HepG2 (cell line): ENCODE results near the gene HNRNPA1. TPM values are rescaled to one million over a fixed set of nuclear protein-coding genes. Genes with fewer than 3 reads are reported as not detected.

Experiments used
- AKAP8 ChIP-seq: sonication (generic); formaldehyde crosslinking; IDR thresholded peaks from 2 replicates; pipeline ENCODE4 v1.5.1; 2020; ENCODE audit warnings: mild to moderate bottlenecking, missing genetic modification reagents
- CBX2 ChIP-seq, 2 experiments: fragments of 200-600 bp in 1 of 2; sonication (generic); formaldehyde crosslinking in 1 of 2; IDR thresholded peaks; 2 replicates each; pipeline versions ENCODE4 v1.7.0 to v1.8.1; 2018 to 2022; ENCODE audit warnings: low read depth in 2 of 2, low read length in 1 of 2, mild to moderate bottlenecking in 1 of 2, missing genetic modification reagents in 1 of 2
- ELF3 ChIP-seq: IDR thresholded peaks from 2 replicates; pipeline ENCODE4 v1.6.1; 2016; ENCODE audit warnings: missing genetic modification reagents, missing compliant biosample characterization
- HNRNPLL ChIP-seq: fragments of 200-400 bp; formaldehyde crosslinking; IDR thresholded peaks from 2 replicates; pipeline ENCODE4 v1.6.1; 2017; ENCODE audit warnings: mild to moderate bottlenecking, low read depth, low read length; ENCODE audit not compliant: poor library complexity, severe bottlenecking
- ISL2 ChIP-seq: sonication (generic); formaldehyde crosslinking; IDR thresholded peaks from 2 replicates; pipeline ENCODE4 v1.5.0; 2020; ENCODE audit warnings: missing genetic modification reagents
- MBNL3 ChIP-seq: fragments of 250-450 bp; sonication (Bioruptor Pico); conservative IDR thresholded peaks from 2 replicates; pipeline ENCODE4 v1.8.0; 2022; ENCODE audit warnings: mild to moderate bottlenecking, inconsistent platforms
- SCMH1 ChIP-seq: sonication (generic); formaldehyde crosslinking; IDR thresholded peaks from 2 replicates; pipeline ENCODE4 v1.9.0; 2021; ENCODE audit warnings: missing genetic modification reagents, mild to moderate bottlenecking, borderline replicate concordance
- SP1 ChIP-seq, 2 experiments: fragments of 450-650 bp in 1 of 2; sonication (generic) in 1 of 2; formaldehyde crosslinking in 1 of 2; IDR thresholded peaks; 2 replicates each; pipeline versions ENCODE4 v1.4.0 to v1.6.1; 2016 to 2020; ENCODE audit warnings: missing genetic modification reagents in 1 of 2
- SP140L ChIP-seq: sonication (generic); formaldehyde crosslinking; IDR thresholded peaks from 2 replicates; pipeline ENCODE4 v1.4.0; 2020; ENCODE audit warnings: missing genetic modification reagents, borderline replicate concordance
- ZFP1 ChIP-seq: IDR thresholded peaks from 2 replicates; pipeline ENCODE4 v1.6.1; 2016
- ZNF383 ChIP-seq: sonication (generic); formaldehyde crosslinking; IDR thresholded peaks from 2 replicates; pipeline ENCODE4 v1.4.0; 2020; ENCODE audit warnings: missing genetic modification reagents, mild to moderate bottlenecking, borderline replicate concordance
- ZNF44 ChIP-seq: sonication (generic); formaldehyde crosslinking; IDR thresholded peaks from 2 replicates; pipeline ENCODE4 v1.5.1; 2020; ENCODE audit warnings: mild to moderate bottlenecking, missing genetic modification reagents
- polyA plus RNA-seq, 8 experiments: library from polyadenylated mRNA; depleted of rRNA in 3 of 8; stranded (reverse) in 7 of 8; unstranded in 1 of 8; fragments of >200 nt; fragmentation: Illumina TruSeq in 4 of 8; extraction: Trizol in 4 of 8; gene quantifications; 2 replicates each; pipeline versions ENCODE4 v1.2.1 to v1.2.3, GENCODE V29; 2011 to 2016; ENCODE audit warnings: low read depth in 4 of 8, missing spikeins in 1 of 8, mixed read lengths in 1 of 8; ENCODE audit not compliant: insufficient read depth in 1 of 8
- total RNA-seq, 5 experiments: library from RNA; depleted of rRNA; stranded (reverse); fragments of >200 nt; fragmentation: Illumina TruSeq; extraction: Trizol; gene quantifications; 2 replicates each; pipeline ENCODE4 v1.2.3, GENCODE V29; 2016; ENCODE audit warnings: low read depth in 1 of 5
- TF ChIP-seq, protein P1 (sequence below): sonication (generic); formaldehyde crosslinking; IDR thresholded peaks from 2 replicates; pipeline ENCODE4 v1.5.0; 2020; ENCODE audit warnings: mild to moderate bottlenecking, missing genetic modification reagents, borderline replicate concordance
- TF ChIP-seq, protein P2 (sequence below): sonication (generic); formaldehyde crosslinking; IDR thresholded peaks from 2 replicates; pipeline ENCODE4 v1.4.0; 2020; ENCODE audit warnings: missing genetic modification reagents
- TF ChIP-seq, protein P3 (sequence below): sonication (generic); formaldehyde crosslinking; conservative IDR thresholded peaks from 2 replicates; pipeline ENCODE4 v1.4.0; 2020; ENCODE audit warnings: missing genetic modification reagents
- TF ChIP-seq, protein P4 (sequence below): IDR thresholded peaks from 2 replicates; pipeline ENCODE4 v1.6.1; 2016; ENCODE audit warnings: missing genetic modification reagents, missing compliant biosample characterization

HNRNPA1 gene
- total and polyA plus RNA-seq, 2 of the 13 experiments (the other 11 are each of a cell fraction or from before 2014, with no cell fraction given): 535 to 1,820 TPM

DNA sequence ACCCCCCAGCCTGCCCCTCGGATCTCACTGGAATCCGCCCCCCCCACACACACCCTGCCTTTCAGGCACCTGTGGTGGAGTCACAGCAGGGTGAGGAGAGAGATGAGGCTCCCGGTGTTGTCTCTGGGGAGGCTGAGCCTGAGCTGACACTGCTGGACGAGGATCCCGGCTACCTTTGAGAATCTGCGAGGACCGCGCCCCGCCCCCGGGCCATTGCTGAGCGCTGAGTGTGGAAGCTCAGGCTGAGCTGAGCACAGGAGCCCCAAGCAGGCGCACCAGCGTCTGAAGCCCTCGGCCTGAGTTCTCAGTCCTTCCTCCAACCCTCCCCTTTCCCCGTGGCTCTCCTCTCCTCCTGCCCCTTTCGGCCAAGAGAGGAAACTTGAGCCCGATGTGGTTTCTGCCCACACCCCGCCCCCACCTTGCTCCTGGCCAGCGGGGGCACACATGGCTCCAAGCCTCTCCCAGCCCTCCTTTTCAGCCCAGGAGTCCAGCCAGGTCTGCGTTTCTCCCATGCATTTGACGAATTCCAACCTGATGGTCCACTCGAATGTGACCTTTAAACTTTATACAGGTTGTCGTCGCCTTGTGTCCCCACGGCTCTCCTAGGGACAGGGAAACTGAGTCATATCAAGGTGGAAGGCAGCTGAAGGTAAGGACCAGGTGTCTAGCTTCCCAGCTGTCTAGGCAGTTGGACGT lies 20.4 kb downstream of the HNRNPA1 start, which contains the start of gene NFE2 (continued):
- TF ChIP-seq, protein P1, sequence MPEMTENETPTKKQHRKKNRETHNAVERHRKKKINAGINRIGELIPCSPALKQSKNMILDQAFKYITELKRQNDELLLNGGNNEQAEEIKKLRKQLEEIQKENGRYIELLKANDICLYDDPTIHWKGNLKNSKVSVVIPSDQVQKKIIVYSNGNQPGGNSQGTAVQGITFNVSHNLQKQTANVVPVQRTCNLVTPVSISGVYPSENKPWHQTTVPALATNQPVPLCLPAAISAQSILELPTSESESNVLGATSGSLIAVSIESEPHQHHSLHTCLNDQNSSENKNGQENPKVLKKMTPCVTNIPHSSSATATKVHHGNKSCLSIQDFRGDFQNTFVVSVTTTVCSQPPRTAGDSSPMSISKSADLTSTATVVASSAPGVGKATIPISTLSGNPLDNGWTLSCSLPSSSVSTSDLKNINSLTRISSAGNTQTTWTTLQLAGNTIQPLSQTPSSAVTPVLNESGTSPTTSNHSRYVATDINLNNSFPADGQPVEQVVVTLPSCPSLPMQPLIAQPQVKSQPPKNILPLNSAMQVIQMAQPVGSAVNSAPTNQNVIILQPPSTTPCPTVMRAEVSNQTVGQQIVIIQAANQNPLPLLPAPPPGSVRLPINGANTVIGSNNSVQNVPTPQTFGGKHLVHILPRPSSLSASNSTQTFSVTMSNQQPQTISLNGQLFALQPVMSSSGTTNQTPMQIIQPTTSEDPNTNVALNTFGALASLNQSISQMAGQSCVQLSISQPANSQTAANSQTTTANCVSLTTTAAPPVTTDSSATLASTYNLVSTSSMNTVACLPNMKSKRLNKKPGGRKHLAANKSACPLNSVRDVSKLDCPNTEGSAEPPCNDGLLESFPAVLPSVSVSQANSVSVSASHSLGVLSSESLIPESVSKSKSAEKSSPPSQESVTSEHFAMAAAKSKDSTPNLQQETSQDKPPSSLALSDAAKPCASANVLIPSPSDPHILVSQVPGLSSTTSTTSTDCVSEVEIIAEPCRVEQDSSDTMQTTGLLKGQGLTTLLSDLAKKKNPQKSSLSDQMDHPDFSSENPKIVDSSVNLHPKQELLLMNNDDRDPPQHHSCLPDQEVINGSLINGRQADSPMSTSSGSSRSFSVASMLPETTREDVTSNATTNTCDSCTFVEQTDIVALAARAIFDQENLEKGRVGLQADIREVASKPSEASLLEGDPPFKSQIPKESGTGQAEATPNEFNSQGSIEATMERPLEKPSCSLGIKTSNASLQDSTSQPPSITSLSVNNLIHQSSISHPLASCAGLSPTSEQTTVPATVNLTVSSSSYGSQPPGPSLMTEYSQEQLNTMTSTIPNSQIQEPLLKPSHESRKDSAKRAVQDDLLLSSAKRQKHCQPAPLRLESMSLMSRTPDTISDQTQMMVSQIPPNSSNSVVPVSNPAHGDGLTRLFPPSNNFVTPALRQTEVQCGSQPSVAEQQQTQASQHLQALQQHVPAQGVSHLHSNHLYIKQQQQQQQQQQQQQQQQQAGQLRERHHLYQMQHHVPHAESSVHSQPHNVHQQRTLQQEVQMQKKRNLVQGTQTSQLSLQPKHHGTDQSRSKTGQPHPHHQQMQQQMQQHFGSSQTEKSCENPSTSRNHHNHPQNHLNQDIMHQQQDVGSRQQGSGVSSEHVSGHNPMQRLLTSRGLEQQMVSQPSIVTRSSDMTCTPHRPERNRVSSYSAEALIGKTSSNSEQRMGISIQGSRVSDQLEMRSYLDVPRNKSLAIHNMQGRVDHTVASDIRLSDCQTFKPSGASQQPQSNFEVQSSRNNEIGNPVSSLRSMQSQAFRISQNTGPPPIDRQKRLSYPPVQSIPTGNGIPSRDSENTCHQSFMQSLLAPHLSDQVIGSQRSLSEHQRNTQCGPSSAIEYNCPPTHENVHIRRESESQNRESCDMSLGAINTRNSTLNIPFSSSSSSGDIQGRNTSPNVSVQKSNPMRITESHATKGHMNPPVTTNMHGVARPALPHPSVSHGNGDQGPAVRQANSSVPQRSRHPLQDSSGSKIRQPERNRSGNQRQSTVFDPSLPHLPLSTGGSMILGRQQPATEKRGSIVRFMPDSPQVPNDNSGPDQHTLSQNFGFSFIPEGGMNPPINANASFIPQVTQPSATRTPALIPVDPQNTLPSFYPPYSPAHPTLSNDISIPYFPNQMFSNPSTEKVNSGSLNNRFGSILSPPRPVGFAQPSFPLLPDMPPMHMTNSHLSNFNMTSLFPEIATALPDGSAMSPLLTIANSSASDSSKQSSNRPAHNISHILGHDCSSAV (CRISPR knock-in tag): no peak
- no peak for TF ChIP-seq ZNF383 (CRISPR knock-in tag)
- no peak for TF ChIP-seq AKAP8 (CRISPR knock-in tag)
- no peak for TF ChIP-seq SCMH1
- TF ChIP-seq ZNF44: no peak
- TF ChIP-seq, protein P2, sequence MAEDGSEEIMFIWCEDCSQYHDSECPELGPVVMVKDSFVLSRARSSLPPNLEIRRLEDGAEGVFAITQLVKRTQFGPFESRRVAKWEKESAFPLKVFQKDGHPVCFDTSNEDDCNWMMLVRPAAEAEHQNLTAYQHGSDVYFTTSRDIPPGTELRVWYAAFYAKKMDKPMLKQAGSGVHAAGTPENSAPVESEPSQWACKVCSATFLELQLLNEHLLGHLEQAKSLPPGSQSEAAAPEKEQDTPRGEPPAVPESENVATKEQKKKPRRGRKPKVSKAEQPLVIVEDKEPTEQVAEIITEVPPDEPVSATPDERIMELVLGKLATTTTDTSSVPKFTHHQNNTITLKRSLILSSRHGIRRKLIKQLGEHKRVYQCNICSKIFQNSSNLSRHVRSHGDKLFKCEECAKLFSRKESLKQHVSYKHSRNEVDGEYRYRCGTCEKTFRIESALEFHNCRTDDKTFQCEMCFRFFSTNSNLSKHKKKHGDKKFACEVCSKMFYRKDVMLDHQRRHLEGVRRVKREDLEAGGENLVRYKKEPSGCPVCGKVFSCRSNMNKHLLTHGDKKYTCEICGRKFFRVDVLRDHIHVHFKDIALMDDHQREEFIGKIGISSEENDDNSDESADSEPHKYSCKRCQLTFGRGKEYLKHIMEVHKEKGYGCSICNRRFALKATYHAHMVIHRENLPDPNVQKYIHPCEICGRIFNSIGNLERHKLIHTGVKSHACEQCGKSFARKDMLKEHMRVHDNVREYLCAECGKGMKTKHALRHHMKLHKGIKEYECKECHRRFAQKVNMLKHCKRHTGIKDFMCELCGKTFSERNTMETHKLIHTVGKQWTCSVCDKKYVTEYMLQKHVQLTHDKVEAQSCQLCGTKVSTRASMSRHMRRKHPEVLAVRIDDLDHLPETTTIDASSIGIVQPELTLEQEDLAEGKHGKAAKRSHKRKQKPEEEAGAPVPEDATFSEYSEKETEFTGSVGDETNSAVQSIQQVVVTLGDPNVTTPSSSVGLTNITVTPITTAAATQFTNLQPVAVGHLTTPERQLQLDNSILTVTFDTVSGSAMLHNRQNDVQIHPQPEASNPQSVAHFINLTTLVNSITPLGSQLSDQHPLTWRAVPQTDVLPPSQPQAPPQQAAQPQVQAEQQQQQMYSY (CRISPR knock-in tag): no peak
- no peak for TF ChIP-seq ISL2 (CRISPR knock-in tag)
- TF ChIP-seq ZFP1 (CRISPR knock-in tag): no peak
- no peak for TF ChIP-seq HNRNPLL
- no peak for TF ChIP-seq CBX2 (IDR thresholded peaks at IDR 0.05; ENCODE audit: low read depth, low read length)
- TF ChIP-seq CBX2 (CRISPR knock-in tag; IDR thresholded peaks at IDR 0.05; ENCODE audit: low read depth): no peak
- no peak for TF ChIP-seq MBNL3
- TF ChIP-seq, protein P3, sequence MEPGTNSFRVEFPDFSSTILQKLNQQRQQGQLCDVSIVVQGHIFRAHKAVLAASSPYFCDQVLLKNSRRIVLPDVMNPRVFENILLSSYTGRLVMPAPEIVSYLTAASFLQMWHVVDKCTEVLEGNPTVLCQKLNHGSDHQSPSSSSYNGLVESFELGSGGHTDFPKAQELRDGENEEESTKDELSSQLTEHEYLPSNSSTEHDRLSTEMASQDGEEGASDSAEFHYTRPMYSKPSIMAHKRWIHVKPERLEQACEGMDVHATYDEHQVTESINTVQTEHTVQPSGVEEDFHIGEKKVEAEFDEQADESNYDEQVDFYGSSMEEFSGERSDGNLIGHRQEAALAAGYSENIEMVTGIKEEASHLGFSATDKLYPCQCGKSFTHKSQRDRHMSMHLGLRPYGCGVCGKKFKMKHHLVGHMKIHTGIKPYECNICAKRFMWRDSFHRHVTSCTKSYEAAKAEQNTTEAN (CRISPR knock-in tag): no peak
- TF ChIP-seq, protein P4, sequence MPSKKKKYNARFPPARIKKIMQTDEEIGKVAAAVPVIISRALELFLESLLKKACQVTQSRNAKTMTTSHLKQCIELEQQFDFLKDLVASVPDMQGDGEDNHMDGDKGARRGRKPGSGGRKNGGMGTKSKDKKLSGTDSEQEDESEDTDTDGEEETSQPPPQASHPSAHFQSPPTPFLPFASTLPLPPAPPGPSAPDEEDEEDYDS (CRISPR knock-in tag): no peak
- TF ChIP-seq SP140L (CRISPR knock-in tag): no peak
- no peak for TF ChIP-seq ELF3 (CRISPR knock-in tag)
- TF ChIP-seq SP1 (IDR thresholded peaks at IDR 0.05): no peak
- TF ChIP-seq SP1 (CRISPR knock-in tag; IDR thresholded peaks at IDR 0.05): no peak
